ENCODE data around the gene ITGB3. TPM values are rescaled to one million over a fixed set of nuclear protein-coding genes. Genes with fewer than 3 reads are reported as not detected.
A peak's percentile ranks its signal among the peaks of the same experiment; 100 is the strongest.
"Not testable (repeated sequence)": the region's sequence is repeated elsewhere in the genome, so short reads cannot be mapped to it uniquely, and the experiment has no call there.

The ITGB3 gene
- total RNA-seq, 2 experiments from 2014 or later: not detected

DNA sequence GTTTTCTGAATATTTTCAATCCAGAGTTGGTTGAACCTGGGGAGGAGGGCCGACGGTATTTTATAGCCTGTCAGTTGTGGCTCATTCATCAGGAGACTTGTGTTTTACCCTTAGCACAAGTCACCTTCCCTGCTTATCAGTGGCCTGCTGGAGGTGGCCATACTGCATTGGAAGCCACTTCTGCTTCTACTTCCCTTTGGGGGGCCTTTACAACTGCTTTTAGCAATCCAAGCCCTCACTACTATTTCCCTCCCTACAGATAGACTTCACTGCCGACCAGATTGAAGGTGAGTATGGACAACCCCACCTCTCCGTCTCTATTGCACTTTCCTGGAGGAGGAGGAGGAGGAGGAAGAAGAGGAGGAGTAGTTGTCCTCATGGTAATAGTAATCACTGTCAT, 40.1 kb upstream of the ITGB3 start:
- no peaks in the 10 kb centered on the region for H3K27me3 Mint-ChIP-seq (ENCODE audit: low read depth)
- peaks cover 9% of the 10 kb centered on the region for H3K4me1 Mint-ChIP-seq (ENCODE audit: low read depth)
- H3K27ac Mint-ChIP-seq: no peak overlapping the region
- no peak for DNase-seq
- H3K4me3 Mint-ChIP-seq: no peak overlapping the region
- intact Hi-C loops (cut with micrococcal nuclease): no loop called here
- CTCF ChIA-PET: no interaction called here
- H3K36me3 Mint-ChIP-seq (ENCODE audit: low read depth): no peaks in the 10 kb centered on the region
- H3K9me3 Mint-ChIP-seq: no peaks in the 10 kb centered on the region

DNA sequence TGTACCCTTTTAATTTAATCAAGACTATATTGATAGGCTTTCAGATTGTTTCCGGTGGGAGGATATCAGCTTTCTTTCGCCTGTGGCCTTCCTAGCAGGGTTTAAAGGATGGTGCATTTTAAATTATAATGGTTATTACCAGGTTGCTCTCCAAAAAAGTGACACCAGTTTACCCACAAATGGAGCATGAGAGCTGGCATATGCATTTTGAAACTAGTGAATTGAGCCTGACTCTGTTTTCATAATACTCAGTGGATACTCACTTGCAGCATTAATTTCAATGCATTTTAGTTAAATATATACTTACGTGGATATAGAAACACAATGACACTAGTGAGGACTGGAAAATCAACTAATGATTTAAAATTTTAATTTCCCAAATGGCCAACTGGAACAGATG, 38.7 kb upstream of the ITGB3 start:
- Mint-ChIP-seq H3K27ac (no peak overlapping the region), H3K36me3 (ENCODE audit: low read depth) (no peaks in the 10 kb centered on the region), H3K4me3 (no peak overlapping the region), H3K27me3 (ENCODE audit: low read depth) (no peaks in the 10 kb centered on the region), H3K4me1 (ENCODE audit: low read depth) (peaks cover 21% of the 10 kb centered on the region), H3K9me3 (no peaks in the 10 kb centered on the region)
- CTCF ChIA-PET: no interaction called here
- intact Hi-C loops (cut with micrococcal nuclease): no loop called here
- DNase-seq: no peak

DNA sequence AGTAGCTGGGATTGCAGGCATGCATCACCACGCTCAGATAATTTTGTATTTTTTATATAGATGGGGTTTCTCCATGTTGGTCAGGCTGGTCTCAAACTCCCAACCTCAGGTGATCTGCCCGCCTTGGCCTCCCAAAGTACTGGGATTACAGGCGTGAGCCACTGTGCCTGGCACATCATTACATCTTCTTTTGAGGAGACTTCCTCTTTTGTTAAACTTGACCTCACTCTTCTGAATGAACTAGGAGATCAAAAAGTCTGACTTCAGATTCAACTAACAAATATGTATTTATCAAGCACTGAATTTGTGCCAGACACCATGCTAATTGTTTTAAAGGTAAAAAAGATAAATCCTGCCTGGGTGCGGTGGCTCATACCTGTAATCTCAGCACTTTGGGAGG, 36.8 kb upstream of the ITGB3 start:
- CTCF ChIA-PET; H3K9me3 Mint-ChIP-seq; H3K27me3 Mint-ChIP-seq (ENCODE audit: low read depth); H3K36me3 Mint-ChIP-seq (ENCODE audit: low read depth); H3K4me3 Mint-ChIP-seq; DNase-seq; H3K27ac Mint-ChIP-seq: not testable (repeated sequence)
- intact Hi-C loops (cut with micrococcal nuclease): loop anchor here (1.0 kb wide), 1 partner anchor 13 kb away; no protein-coding TSS in a partner anchor
- H3K4me1 Mint-ChIP-seq (ENCODE audit: low read depth): peaks cover 30% of the 10 kb centered on the region

DNA sequence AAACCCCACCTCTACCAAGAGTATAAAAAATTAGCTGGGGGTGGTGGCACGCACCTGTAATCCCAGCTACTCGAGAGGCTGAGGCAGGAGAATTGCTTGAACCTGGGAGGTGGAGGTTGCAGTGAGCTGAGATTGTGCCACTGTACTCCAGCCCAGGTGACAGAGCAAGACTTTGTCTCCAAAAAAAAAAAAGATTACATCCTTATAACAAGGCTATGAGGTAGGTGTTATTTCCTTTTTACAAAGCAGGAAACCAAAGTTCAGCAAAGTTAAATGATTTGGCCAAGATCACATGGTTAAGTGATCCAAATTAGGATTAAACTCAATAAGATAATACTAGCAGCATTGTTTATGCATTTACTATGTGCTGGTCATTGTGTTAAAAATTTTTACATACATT, 36.3 kb upstream of the ITGB3 start:
- H3K4me1 Mint-ChIP-seq (ENCODE audit: low read depth): peaks cover 30% of the 10 kb centered on the region
- H3K36me3 Mint-ChIP-seq (ENCODE audit: low read depth); H3K27me3 Mint-ChIP-seq (ENCODE audit: low read depth); H3K27ac Mint-ChIP-seq; H3K4me3 Mint-ChIP-seq; H3K9me3 Mint-ChIP-seq; DNase-seq: not testable (repeated sequence)
- intact Hi-C loops (cut with micrococcal nuclease): loop anchor here (1.0 kb wide), 1 partner anchor 13 kb away; no protein-coding TSS in a partner anchor
- CTCF ChIA-PET: interaction anchor here (0.6 kb wide), 1 partner anchor 107 kb away, joined by 5 read pairs; no protein-coding TSS in a partner anchor

DNA sequence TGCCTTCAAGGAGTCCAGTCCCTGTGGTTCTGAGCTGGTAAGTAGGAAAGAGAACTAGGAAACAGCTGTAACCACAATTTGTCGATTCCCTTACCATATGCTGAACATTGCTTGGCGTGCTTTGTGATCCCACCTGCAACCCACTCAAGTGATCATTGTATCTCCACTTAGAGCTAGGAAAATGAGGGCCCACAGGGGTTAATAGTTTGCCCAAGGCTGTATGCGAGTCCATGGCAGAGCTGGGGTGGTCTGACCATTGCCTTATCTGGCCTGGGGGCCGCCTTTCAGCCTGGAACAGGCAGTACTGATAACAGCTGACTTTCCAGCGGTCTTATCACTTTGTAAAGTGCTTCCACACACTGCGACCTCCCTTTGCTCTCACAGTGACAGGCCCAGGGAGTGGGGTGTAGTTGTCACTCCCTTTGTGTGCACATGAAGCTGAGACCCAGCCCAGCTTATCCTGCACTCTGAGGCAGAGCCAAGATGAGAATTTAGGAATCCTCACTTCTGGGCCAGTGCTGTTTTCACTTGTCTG, 34.7 kb upstream of the ITGB3 start:
- Mint-ChIP-seq H3K27me3 (ENCODE audit: low read depth) (no peaks in the 10 kb centered on the region), H3K27ac (no peak overlapping the region), H3K4me3 (no peak overlapping the region), H3K36me3 (ENCODE audit: low read depth) (no peaks in the 10 kb centered on the region), H3K4me1 (ENCODE audit: low read depth) (peaks cover 30% of the 10 kb centered on the region), H3K9me3 (peaks cover 1% of the 10 kb centered on the region)
- intact Hi-C loops (cut with micrococcal nuclease): no loop called here
- CTCF ChIA-PET: interaction anchor here (0.7 to 1.3 kb wide), 2 partner anchors 10 to 87 kb away, joined by 3 to 4 read pairs; no protein-coding TSS in a partner anchor
- DNase-seq: no peak

DNA sequence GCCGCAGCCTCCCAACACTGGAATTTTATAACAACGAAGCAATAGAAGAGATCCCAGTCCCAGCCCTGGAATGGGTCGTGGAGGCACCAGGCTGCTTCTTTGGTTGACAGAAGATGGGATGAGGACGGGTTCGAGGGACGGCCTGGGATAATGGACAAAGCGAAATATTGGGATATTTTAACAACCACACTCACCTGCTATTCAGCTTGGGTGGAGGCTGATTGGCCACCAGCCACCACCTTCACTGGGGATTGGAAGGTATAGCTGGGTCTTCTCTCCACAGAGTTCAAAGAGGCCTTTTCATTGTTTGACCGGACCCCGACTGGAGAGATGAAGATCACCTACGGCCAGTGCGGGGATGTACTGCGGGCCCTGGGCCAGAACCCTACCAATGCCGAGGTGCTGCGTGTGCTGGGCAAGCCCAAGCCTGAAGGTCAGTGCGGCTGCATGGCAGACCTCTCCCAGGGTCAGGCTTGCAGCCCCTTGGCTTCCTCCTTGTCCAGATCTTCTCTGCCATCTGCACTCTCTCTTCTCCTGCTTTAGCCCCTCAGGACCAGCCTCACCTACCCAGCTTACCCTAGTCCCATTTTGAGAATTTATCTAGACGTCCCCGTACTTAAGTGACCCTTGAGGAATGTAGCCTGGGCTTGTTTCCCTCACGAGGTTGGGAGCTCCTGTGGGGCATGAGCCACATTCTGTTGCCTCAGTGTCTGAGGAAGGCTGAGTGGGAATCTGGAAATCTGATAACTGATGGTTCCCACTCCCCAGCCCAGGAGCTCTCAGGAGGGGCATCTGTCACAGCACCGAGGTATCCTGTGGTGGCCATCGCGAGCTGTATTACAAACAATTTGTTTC, 33.8 kb upstream of the ITGB3 start:
- intact Hi-C loops (cut with micrococcal nuclease): no loop called here
- Mint-ChIP-seq H3K27ac (no peak overlapping the region), H3K27me3 (ENCODE audit: low read depth) (no peaks in the 10 kb centered on the region), H3K36me3 (ENCODE audit: low read depth) (no peaks in the 10 kb centered on the region), H3K4me1 (ENCODE audit: low read depth) (peaks cover 30% of the 10 kb centered on the region), H3K4me3 (no peak overlapping the region), H3K9me3 (peaks cover 8% of the 10 kb centered on the region)
- no peak for DNase-seq
- CTCF ChIA-PET: interaction anchor here (0.7 to 1.3 kb wide), 3 partner anchors 10 to 88 kb away, joined by 3 to 4 read pairs (median 3); no protein-coding TSS in a partner anchor

DNA sequence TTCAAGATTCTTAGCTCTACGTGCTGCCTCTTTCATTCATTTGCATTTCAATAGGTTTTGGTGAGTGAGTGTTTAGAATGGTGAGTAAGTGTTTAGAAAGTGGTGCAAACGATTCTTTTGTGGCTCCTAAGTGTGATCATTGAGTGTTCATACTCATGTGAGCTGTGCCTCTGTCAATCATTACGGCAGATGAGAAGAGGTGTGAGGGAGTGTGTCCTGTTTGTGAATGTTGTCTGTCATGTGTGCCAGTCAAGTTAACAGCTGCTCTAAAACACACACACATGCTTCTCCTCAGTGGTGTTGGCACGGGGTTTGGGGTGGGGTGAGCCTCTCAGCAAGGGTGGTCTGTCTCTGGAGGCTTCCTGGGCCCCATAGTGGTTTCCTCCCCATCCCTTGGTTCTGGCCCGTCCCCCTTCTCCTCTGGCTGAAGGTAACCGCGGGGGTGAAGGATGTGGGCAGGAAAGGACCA, 33.1 kb upstream of the ITGB3 start:
- CTCF ChIA-PET: interaction anchor here (0.7 kb wide), 1 partner anchor 15 kb away, joined by 3 read pairs; no protein-coding TSS in a partner anchor
- Mint-ChIP-seq H3K27ac (no peak overlapping the region), H3K27me3 (ENCODE audit: low read depth) (no peaks in the 10 kb centered on the region), H3K4me3 (no peak overlapping the region), H3K36me3 (ENCODE audit: low read depth) (no peaks in the 10 kb centered on the region), H3K9me3 (peaks cover 8% of the 10 kb centered on the region), H3K4me1 (ENCODE audit: low read depth) (peaks cover 30% of the 10 kb centered on the region)
- intact Hi-C loops (cut with micrococcal nuclease): no loop called here
- peak; percentile 26 for DNase-seq

DNA sequence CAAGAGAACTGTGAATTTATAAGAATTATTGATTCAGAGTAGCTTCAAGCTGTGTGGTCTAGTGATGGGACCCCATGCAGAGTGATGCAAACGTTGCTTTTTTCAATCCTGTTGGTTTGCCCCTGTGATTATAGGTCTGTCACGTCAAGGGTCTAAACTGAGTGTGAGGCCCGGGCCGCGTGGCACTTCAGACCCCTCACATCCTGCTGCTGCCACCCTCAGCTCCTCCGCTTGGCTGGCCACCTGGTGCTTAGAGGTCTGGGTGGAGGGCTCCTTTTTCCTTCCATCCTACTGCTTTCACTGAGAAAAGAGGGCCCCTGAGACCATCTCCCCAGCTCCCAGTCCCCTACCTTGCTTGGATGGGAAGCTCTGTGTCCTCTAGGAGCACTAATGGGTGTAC, 32.5 kb upstream of the ITGB3 start:
- Mint-ChIP-seq H3K9me3 (peaks cover 8% of the 10 kb centered on the region), H3K27me3 (ENCODE audit: low read depth) (no peaks in the 10 kb centered on the region), H3K27ac (no peak overlapping the region), H3K4me1 (ENCODE audit: low read depth) (peaks cover 30% of the 10 kb centered on the region), H3K36me3 (ENCODE audit: low read depth) (no peaks in the 10 kb centered on the region), H3K4me3 (no peak overlapping the region)
- intact Hi-C loops (cut with micrococcal nuclease): no loop called here
- DNase-seq: no peak
- CTCF ChIA-PET: no interaction called here

DNA sequence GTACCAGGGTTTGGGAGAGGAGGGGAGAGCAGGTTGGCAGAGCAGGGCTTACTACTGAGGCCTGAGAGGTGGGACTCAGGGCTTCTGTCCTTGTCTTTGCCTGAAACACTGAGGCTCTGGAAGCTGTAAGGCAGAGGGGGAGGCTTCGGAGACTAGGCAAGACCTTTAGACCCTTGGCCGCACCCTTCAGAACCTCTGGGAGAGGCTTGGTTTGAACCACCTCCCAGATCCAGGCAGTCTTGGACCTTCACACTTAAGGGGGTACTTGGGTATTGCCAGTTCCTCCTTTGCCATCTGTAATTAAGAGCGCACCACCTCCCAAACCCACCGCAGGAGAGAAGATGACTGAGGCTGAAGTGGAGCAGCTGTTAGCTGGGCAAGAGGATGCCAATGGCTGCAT, 31.6 kb upstream of the ITGB3 start:
- DNase-seq: no peak
- intact Hi-C loops (cut with micrococcal nuclease): no loop called here
- CTCF ChIA-PET: no interaction called here

DNA sequence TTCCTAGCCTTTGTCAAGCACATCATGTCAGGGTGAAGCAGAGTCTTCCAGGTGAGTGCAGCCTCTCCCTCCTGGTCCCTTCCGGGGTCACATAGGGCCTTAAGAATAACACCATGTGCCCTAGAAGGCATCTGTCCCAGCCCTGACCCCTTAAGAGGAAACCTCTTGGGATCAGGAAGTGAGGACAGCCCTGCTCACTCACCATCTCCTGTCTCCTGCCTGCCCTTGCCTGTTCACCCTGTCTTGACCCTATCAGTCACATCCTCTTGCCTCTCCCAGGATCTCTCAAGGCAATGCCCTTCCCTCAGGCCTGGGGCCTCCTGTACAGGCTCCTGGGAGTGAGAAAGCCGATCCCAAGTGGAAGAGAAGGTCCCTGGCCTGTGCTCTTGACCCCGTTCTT, 30.6 kb upstream of the ITGB3 start:
- DNase-seq: no peak
- Mint-ChIP-seq H3K4me3 (no peak overlapping the region), H3K27ac (no peak overlapping the region), H3K36me3 (ENCODE audit: low read depth) (no peaks in the 10 kb centered on the region), H3K4me1 (ENCODE audit: low read depth) (peaks cover 23% of the 10 kb centered on the region), H3K9me3 (peaks cover 8% of the 10 kb centered on the region), H3K27me3 (ENCODE audit: low read depth) (no peaks in the 10 kb centered on the region)
- CTCF ChIA-PET: no interaction called here
- intact Hi-C loops (cut with micrococcal nuclease): no loop called here

More for the DNA sequence above, 31.6 kb upstream of the ITGB3 start:
- Mint-ChIP-seq H3K36me3 (ENCODE audit: low read depth) (no peaks in the 10 kb centered on the region), H3K27ac (no peak overlapping the region), H3K4me1 (ENCODE audit: low read depth) (peaks cover 29% of the 10 kb centered on the region), H3K27me3 (ENCODE audit: low read depth) (no peaks in the 10 kb centered on the region), H3K4me3 (no peak overlapping the region), H3K9me3 (peaks cover 8% of the 10 kb centered on the region)

DNA sequence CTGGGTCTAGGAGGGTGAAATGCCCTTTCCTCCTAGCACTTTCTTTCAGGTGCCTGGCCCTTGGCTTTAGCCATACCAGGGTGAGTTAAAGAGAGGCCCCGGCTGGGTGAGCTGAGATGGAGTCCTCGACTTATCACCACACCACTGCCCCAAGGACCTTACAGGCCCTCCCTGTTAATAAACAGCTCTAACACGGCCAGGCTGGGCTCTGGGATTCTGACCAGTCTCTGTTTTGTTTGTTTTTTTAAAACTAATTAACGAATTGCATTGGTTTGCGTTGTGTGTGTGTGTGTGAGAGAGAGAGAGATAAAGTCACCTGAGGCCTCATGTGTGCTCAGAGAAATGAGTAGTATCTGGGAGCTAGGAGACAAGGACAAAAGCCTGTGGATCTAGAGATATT, 30.2 kb upstream of the ITGB3 start:
- no peak overlapping the region for H3K4me3 Mint-ChIP-seq
- no peak for DNase-seq
- H3K36me3 Mint-ChIP-seq (ENCODE audit: low read depth): no peaks in the 10 kb centered on the region
- CTCF ChIA-PET: no interaction called here
- H3K4me1 Mint-ChIP-seq (ENCODE audit: low read depth): peaks cover 21% of the 10 kb centered on the region
- no peak overlapping the region for H3K27ac Mint-ChIP-seq
- H3K27me3 Mint-ChIP-seq (ENCODE audit: low read depth): no peaks in the 10 kb centered on the region
- intact Hi-C loops (cut with micrococcal nuclease): no loop called here
- H3K9me3 Mint-ChIP-seq: peaks cover 8% of the 10 kb centered on the region

DNA sequence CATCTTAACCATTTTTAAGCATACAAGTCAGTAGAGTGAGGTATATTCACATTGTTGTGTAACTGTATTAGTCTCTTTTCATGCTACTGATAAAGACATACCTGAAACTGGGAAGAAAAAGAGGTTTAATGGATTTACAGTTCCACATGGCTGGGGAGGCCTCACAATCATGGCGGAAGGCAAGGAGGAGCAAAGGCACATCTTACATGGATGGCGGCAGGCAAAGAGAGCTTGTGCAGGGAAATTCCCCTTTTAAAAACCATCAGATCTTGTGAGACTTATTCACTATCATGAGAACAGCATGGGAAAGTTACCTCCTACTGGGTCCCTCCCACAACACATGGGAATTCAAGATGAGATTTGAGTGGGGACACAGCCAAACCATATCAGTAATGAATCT, 29.6 kb upstream of the ITGB3 start:
- H3K9me3 Mint-ChIP-seq; H3K36me3 Mint-ChIP-seq (ENCODE audit: low read depth); H3K4me3 Mint-ChIP-seq; CTCF ChIA-PET; intact Hi-C loops (cut with micrococcal nuclease); H3K27ac Mint-ChIP-seq; H3K27me3 Mint-ChIP-seq (ENCODE audit: low read depth); DNase-seq: not testable (repeated sequence)
- peaks cover 16% of the 10 kb centered on the region for H3K4me1 Mint-ChIP-seq (ENCODE audit: low read depth)

DNA sequence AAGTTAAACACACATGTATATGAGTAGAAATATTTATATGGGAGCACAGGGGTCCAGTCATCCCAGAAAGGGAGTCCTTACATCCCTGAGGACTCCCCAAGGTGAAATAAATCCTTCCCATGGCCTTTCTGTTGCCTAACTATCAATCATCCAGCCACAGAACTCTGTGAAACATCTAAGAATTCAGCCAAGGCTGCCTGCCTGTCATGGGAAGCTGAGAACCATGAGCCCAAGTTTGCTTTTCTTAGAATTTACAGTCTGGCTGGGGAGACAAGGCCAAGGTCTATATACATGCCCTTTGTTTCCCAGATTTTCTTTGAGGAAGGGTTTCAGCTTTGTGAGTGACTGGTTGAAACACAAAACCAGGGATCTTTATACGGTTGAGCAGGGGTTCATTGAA, 28.7 kb upstream of the ITGB3 start:
- intact Hi-C loops (cut with micrococcal nuclease): no loop called here
- CTCF ChIA-PET: interaction anchor here (2.1 kb wide), 1 partner anchor 90 kb away, joined by 8 read pairs; no protein-coding TSS in a partner anchor

More for the DNA sequence above, 28.7 kb upstream of the ITGB3 start:
- DNase-seq: no peak
- H3K27ac Mint-ChIP-seq: no peak overlapping the region
- H3K4me3 Mint-ChIP-seq: no peak overlapping the region
- H3K36me3 Mint-ChIP-seq (ENCODE audit: low read depth): no peaks in the 10 kb centered on the region
- peaks cover 8% of the 10 kb centered on the region for H3K9me3 Mint-ChIP-seq
- peaks cover 15% of the 10 kb centered on the region for H3K4me1 Mint-ChIP-seq (ENCODE audit: low read depth)
- H3K27me3 Mint-ChIP-seq (ENCODE audit: low read depth): no peaks in the 10 kb centered on the region

Measured in activated naive CD4-positive, alpha-beta T cell treated with anti-CD3 and anti-CD28 coated beads for 36 hours (primary cell).